CD14-positive monocyte (primary cell): ENCODE results near the gene CCR3. TPM values are rescaled to one million over a fixed set of nuclear protein-coding genes. Genes with fewer than 3 reads are reported as not detected.

ENCODE experiments used
- DNase-seq, 3 donors: peaks; one replicate each; pipeline ENCODE4 v3.0.0-alpha.2; 2011 to 2022
- H2AFZ ChIP-seq: 2 replicates; pipeline ENCODE4 v1.6.0; 2012; ENCODE audit warnings: mild to moderate bottlenecking, low read depth, low read length, inconsistent platforms; ENCODE audit not compliant: insufficient read depth, poor library complexity, severe bottlenecking
- H3K27ac ChIP-seq, 2 donors: 1 replicate in 1 of 2; 2 replicates in 1 of 2; pipeline ENCODE4 v1.5.1; 2012 to 2013; ENCODE audit warnings: low read length in 2 of 2, control low read depth in 1 of 2, inconsistent platforms in 1 of 2, low read depth in 1 of 2, mild to moderate bottlenecking in 1 of 2
- H3K27me3 ChIP-seq, 2 donors: one replicate each; pipeline versions ENCODE4 v1.6.0 to v1.6.1; 2011 to 2013; ENCODE audit warnings: low read length in 2 of 2; ENCODE audit not compliant: control insufficient read depth in 2 of 2, insufficient read depth in 2 of 2
- H3K36me3 ChIP-seq, 2 donors: replicated peaks in 1 of 2; 1 replicate in 1 of 2; 2 replicates in 1 of 2; pipeline versions ENCODE4 v1.5.1 to v1.6.1; 2012 to 2013; ENCODE audit warnings: low read length in 2 of 2, control low read depth in 1 of 2, inconsistent platforms in 1 of 2, mild to moderate bottlenecking in 1 of 2; ENCODE audit not compliant: insufficient read depth in 2 of 2, control insufficient read depth in 1 of 2
- H3K4me1 ChIP-seq, 2 donors: 1 replicate in 1 of 2; 2 replicates in 1 of 2; pipeline versions ENCODE4 v1.5.1 to v1.6.1; 2012 to 2013; ENCODE audit warnings: low read length in 2 of 2, control low read depth in 1 of 2, inconsistent platforms in 1 of 2, mild to moderate bottlenecking in 1 of 2, moderate library complexity in 1 of 2; ENCODE audit not compliant: insufficient read depth in 2 of 2, control insufficient read depth in 1 of 2
- H3K4me2 ChIP-seq: replicated peaks from 2 replicates; pipeline ENCODE3; 2012; ENCODE audit warnings: low read length, moderate library complexity, mild to moderate bottlenecking; ENCODE audit not compliant: poor library complexity, severe bottlenecking; ENCODE audit errors: extremely low read depth
- H3K4me3 ChIP-seq, 3 experiments: fragments of 200-600 bp in 1 of 3; sonication (generic) in 1 of 3; replicated peaks in 1 of 3; 1 replicate in 2 of 3; 2 replicates in 1 of 3; pipeline ENCODE4 v1.5.1; 2011 to 2013; ENCODE audit warnings: low read length in 3 of 3, mild to moderate bottlenecking in 3 of 3, control low read depth in 2 of 3, low read depth in 2 of 3, inconsistent platforms in 1 of 3, moderate library complexity in 1 of 3
- H3K79me2 ChIP-seq: 2 replicates; pipeline ENCODE4 v1.6.0; 2012; ENCODE audit warnings: mild to moderate bottlenecking, control low read depth, inconsistent platforms, low read length, moderate library complexity; ENCODE audit not compliant: insufficient read depth
- H3K9ac ChIP-seq: 2 replicates; pipeline ENCODE4 v1.6.0; 2017; ENCODE audit warnings: low read length, mild to moderate bottlenecking; ENCODE audit not compliant: insufficient read depth, poor library complexity, severe bottlenecking
- H3K9me3 ChIP-seq, 2 donors: replicated peaks in 1 of 2; 1 replicate in 1 of 2; 2 replicates in 1 of 2; pipeline versions ENCODE4 v1.5.1 to v1.6.1; 2012 to 2013; ENCODE audit warnings: low read length in 2 of 2, control low read depth in 1 of 2; ENCODE audit not compliant: control insufficient read depth in 1 of 2, insufficient read depth in 1 of 2
- H4K20me1 ChIP-seq: 2 replicates; pipeline ENCODE4 v1.6.0; 2012; ENCODE audit warnings: mild to moderate bottlenecking, low read length, control low read depth, moderate library complexity; ENCODE audit not compliant: insufficient read depth
- H3K27ac Mint-ChIP-seq, 7 donors: one replicate each; pipeline ENCODE4 v1.8.0; 2020; ENCODE audit warnings: mild to moderate bottlenecking in 7 of 7, mixed read lengths in 7 of 7, moderate library complexity in 6 of 7, inconsistent platforms in 2 of 7
- H3K27me3 Mint-ChIP-seq, 3 donors: one replicate each; pipeline ENCODE4 v1.8.0; 2021 to 2022; ENCODE audit warnings: low read depth in 3 of 3, mild to moderate bottlenecking in 3 of 3, mixed read lengths in 3 of 3, moderate library complexity in 3 of 3, inconsistent platforms in 1 of 3
- H3K36me3 Mint-ChIP-seq, 2 donors: one replicate each; pipeline ENCODE4 v1.8.0; 2020; ENCODE audit warnings: mixed read lengths in 2 of 2, inconsistent platforms in 1 of 2, mild to moderate bottlenecking in 1 of 2
- H3K4me1 Mint-ChIP-seq: one replicate; pipeline ENCODE4 v1.8.0; 2020; ENCODE audit warnings: mild to moderate bottlenecking, mixed read lengths
- H3K4me3 Mint-ChIP-seq, 2 donors: one replicate each; pipeline ENCODE4 v1.8.0; 2020; ENCODE audit warnings: mild to moderate bottlenecking in 2 of 2, mixed read lengths in 2 of 2, moderate library complexity in 1 of 2
- H3K9me3 Mint-ChIP-seq, 7 donors: one replicate each; pipeline ENCODE4 v1.8.0; 2020 to 2022; ENCODE audit warnings: mixed read lengths in 7 of 7, mild to moderate bottlenecking in 6 of 7, moderate library complexity in 6 of 7, inconsistent platforms in 2 of 7
- CTCF ChIP-seq: fragments of 200-600 bp; IDR thresholded peaks from one replicate; pipeline ENCODE4 v1.8.0; 2022; ENCODE audit warnings: antibody characterized with exemption, mild to moderate bottlenecking
- WGBS: methylation state at CpG from one replicate; pipeline ENCODE4 v1.1.5; 2013; ENCODE audit warnings: missing lambda C conversion rate; ENCODE audit not compliant: insufficient coverage; 5-methylcytosine and 5-hydroxymethylcytosine counted together
- intact Hi-C, 2 donors: fragments of 100-400 bp; cut with micrococcal nuclease; formaldehyde crosslinking; loops; one replicate each; pipeline versions ENCODE4 v1.15.0 to v1.15.1; 2023
- polyA plus RNA-seq, 3 donors: library from polyadenylated mRNA; depleted of rRNA in 1 of 3; unstranded in 2 of 3; stranded (reverse) in 1 of 3; fragments of 300-500 nt in 2 of 3; fragments of >200 nt in 1 of 3; fragmentation: Illumina TruSeq in 2 of 3; gene quantifications; 1 replicate in 2 of 3; 2 replicates in 1 of 3; pipeline ENCODE4 v1.2.3, GENCODE V29; 2012 to 2021

The CCR3 gene
- polyA plus RNA-seq, 3 donors: 0.38 to 0.74 (median 0.44) TPM

GRCh38 chr3:46245146-46245545, 2.9 kb downstream of the CCR3 start:
- Mint-ChIP-seq H3K27me3 (peaks cover 0 to 1% (median 1%) of the 10 kb centered on the region in 3 donors), H3K4me3 (no peak overlapping the region), H3K4me1 (peaks cover 29% of the 10 kb centered on the region), H3K27ac (peak overlapping the region in 2 of 7 donors; percentile 13 to 35), H3K36me3 (peaks cover 0 to 2% of the 10 kb centered on the region in 2 donors), H3K9me3 (no peaks in the 10 kb centered on the region)
- Histone ChIP-seq H3K79me2 (no peaks in the 10 kb centered on the region), H3K36me3 (no peaks in the 10 kb centered on the region), H3K27me3 (no peaks in the 10 kb centered on the region), H4K20me1 (no peaks in the 10 kb centered on the region), H3K9ac (no peak overlapping the region), H3K27ac (no peak overlapping the region), H2AFZ (no peak overlapping the region), H3K4me2 (no peak overlapping the region), H3K4me1 (peaks cover 21 to 26% of the 10 kb centered on the region in 2 donors), H3K9me3 (no peaks in the 10 kb centered on the region), H3K4me3 (no peak overlapping the region)
- peak; percentile 21 to 54 (median 34) for DNase-seq
- intact Hi-C loops: no loop called here
- WGBS: 0% methylated on average over 1 of the region's 3 CpGs
- no peak for TF ChIP-seq CTCF

GRCh38 chr3:46252980-46253379, 10.7 kb downstream of the CCR3 start:
- H3K79me2 ChIP-seq: no peaks in the 10 kb centered on the region
- no peak overlapping the region for H3K27ac ChIP-seq
- no peaks in the 10 kb centered on the region for H3K9me3 ChIP-seq
- H3K4me3 ChIP-seq: no peak overlapping the region
- intact Hi-C loops: no loop called here
- peak in 1 of 3 donors; percentile 13 for DNase-seq
- H3K9ac ChIP-seq: no peak overlapping the region
- Mint-ChIP-seq H3K36me3 (no peaks in the 10 kb centered on the region), H3K27me3 (peaks cover 1 to 8% (median 8%) of the 10 kb centered on the region in 3 donors), H3K4me1 (no peaks in the 10 kb centered on the region), H3K4me3 (no peak overlapping the region), H3K27ac (no peak overlapping the region), H3K9me3 (peaks cover 0 to 4% (median 1%) of the 10 kb centered on the region in 7 donors)
- TF ChIP-seq CTCF: no peak
- no peaks in the 10 kb centered on the region for H3K36me3 ChIP-seq
- no peak overlapping the region for H3K4me2 ChIP-seq
- WGBS: no CpG with 5 or more reads among the region's 1 CpG
- H3K4me1 ChIP-seq: no peaks in the 10 kb centered on the region
- H2AFZ ChIP-seq: no peak overlapping the region
- H3K27me3 ChIP-seq: no peaks in the 10 kb centered on the region
- no peaks in the 10 kb centered on the region for H4K20me1 ChIP-seq
